Thyroid gland (tissue), 4 donors: ENCODE results near the gene PHYH. TPM values are rescaled to one million over a fixed set of nuclear protein-coding genes. Genes with fewer than 3 reads are reported as not detected.
"Not testable (repeated sequence)": the region's sequence is repeated elsewhere in the genome, so short reads cannot be mapped to it uniquely, and the experiment has no call there.

ENCODE experiments used
- DNase-seq, 2 donors: peaks; one replicate each; pipeline ENCODE4 v3.0.0-alpha.2; 2019
- H3K27ac ChIP-seq, 3 donors: fragments of 200-600 bp; sonication (generic); 1 replicate in 2 of 3; 2 replicates in 1 of 3; pipeline ENCODE4 v1.5.1; 2016 to 2019; ENCODE audit warnings: mild to moderate bottlenecking in 1 of 3, moderate library complexity in 1 of 3
- H3K27me3 ChIP-seq: fragments of 200-600 bp; sonication (generic); one replicate; pipeline ENCODE4 v1.5.1; 2019
- H3K36me3 ChIP-seq, 2 donors: fragments of 200-600 bp; sonication (generic); one replicate each; pipeline ENCODE4 v1.5.1; 2016 to 2019
- H3K4me1 ChIP-seq, 2 donors: fragments of 200-600 bp; sonication (generic); one replicate each; pipeline ENCODE4 v1.5.1; 2017 to 2019
- H3K4me3 ChIP-seq, 3 donors: fragments of 200-600 bp; sonication (generic); replicated peaks in 1 of 3; 1 replicate in 2 of 3; 2 replicates in 1 of 3; pipeline ENCODE4 v1.5.1; 2016; ENCODE audit warnings: mild to moderate bottlenecking in 1 of 3
- H3K9me3 ChIP-seq: fragments of 200-600 bp; sonication (generic); one replicate; pipeline ENCODE4 v1.5.1; 2017
- POLR2A ChIP-seq, 2 donors: fragments of 450-650 bp; IDR thresholded peaks; one replicate each; pipeline ENCODE4 v1.6.1; 2017; ENCODE audit warnings: antibody characterized with exemption in 2 of 2, mild to moderate bottlenecking in 2 of 2, moderate library complexity in 1 of 2
- WGBS, 2 donors: methylation state at CpG; one replicate each; pipeline ENCODE4 v1.1.5; 2017; 5-methylcytosine and 5-hydroxymethylcytosine counted together
- intact Hi-C: fragments of 100-400 bp; cut with DNase I; formaldehyde crosslinking; loops from one replicate; pipeline ENCODE4 v1.15.1; 2023
- total RNA-seq, 4 donors: library from RNA; depleted of rRNA; stranded (reverse); fragments of >200 nt; gene quantifications; one replicate each; pipeline ENCODE4 v1.2.3, GENCODE V29; 2016
- TF ChIP-seq, protein P1 (sequence below), 6 experiments: fragments of 200-600 bp in 3 of 6; fragments of 450-650 bp in 3 of 6; sonication (generic) in 3 of 6; IDR thresholded peaks; one replicate each; pipeline ENCODE4 v1.5.1; 2016 to 2019; ENCODE audit warnings: antibody characterized with exemption in 6 of 6, mild to moderate bottlenecking in 2 of 6, inconsistent platforms in 1 of 6, moderate library complexity in 1 of 6

PHYH gene
- total RNA-seq, 4 donors from 2014 or later: 48.5 to 86.8 (median 71.4) TPM

DNA sequence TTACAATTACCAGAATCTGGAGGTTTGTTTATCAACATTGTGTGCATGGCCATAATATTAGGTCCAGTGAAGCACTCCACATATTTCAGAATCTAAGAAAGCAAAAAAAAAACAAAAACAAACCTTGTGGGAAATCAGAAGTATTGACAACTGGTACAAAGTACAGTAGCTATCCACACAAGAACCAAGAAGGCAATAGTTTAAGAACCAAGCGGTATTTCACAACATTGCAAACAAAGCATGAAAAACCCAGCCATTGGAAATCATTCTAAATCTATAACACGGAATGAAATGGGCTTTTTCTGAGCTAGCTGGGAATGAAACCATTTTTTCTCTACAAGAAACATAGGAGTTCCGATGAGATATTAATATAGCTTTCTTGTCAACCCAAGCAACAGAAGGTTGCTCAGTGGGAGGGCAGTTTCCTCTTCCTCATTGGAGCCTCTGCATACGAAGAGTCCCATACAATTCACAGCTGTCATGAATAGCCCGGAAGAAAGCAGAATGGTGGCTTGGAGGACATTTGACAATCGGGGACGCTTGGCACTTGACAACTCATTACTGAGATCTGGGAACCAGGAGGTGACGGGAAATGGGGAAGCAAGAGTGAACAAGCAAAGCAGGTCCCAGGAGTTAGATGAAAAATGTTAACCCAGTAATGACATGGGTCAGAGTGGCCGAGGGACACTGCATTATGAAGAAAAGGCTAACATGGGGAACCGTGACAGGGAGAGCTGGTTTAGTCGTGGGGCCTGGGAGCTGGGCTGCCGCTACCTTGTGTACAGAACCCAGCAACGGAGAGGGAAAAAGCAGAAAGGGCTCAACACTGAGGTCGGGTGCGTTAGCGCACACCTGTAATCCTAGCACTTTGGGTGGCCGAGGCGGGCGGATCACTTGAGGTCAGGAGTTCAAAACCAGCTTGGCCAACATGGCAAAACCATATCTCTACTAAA is 7.8 kb downstream of the PHYH start:
- intact Hi-C loops: no loop called here
- peaks cover 15 to 34% of the 10 kb centered on the region in 2 donors for H3K36me3 ChIP-seq

DNA sequence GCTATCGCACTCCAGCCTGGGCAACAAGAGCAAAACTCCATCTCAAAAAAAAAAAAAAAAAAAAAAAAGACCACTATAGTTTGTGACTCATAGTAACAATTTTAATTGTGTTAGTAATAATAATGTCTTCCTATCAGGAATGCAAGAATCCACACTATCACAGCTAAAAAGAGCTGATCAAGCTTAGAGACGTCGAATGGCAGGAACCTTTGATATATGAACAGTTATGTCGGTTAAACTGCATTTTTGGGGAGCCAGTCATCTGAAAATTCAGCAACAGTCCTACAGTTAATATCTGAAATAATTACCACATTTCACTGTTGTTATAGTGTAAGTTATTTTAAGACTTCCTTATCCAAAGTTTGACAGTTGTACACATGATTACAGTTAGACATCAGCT is 8.8 kb downstream of the PHYH start:
- 92 to 98% methylated on average over 4 of the region's 4 CpGs for WGBS, 2 donors
- H3K9me3 ChIP-seq: no peaks in the 10 kb centered on the region
- H3K4me1 ChIP-seq: no peaks in the 10 kb centered on the region
- no peak overlapping the region for H3K27ac ChIP-seq
- H3K27me3 ChIP-seq: no peaks in the 10 kb centered on the region
- H3K36me3 ChIP-seq: peaks cover 19 to 34% of the 10 kb centered on the region in 2 donors
- no peak for DNase-seq
- no peak for TF ChIP-seq POLR2A (IDR thresholded peaks at IDR 0.05)
- TF ChIP-seq, protein P1, sequence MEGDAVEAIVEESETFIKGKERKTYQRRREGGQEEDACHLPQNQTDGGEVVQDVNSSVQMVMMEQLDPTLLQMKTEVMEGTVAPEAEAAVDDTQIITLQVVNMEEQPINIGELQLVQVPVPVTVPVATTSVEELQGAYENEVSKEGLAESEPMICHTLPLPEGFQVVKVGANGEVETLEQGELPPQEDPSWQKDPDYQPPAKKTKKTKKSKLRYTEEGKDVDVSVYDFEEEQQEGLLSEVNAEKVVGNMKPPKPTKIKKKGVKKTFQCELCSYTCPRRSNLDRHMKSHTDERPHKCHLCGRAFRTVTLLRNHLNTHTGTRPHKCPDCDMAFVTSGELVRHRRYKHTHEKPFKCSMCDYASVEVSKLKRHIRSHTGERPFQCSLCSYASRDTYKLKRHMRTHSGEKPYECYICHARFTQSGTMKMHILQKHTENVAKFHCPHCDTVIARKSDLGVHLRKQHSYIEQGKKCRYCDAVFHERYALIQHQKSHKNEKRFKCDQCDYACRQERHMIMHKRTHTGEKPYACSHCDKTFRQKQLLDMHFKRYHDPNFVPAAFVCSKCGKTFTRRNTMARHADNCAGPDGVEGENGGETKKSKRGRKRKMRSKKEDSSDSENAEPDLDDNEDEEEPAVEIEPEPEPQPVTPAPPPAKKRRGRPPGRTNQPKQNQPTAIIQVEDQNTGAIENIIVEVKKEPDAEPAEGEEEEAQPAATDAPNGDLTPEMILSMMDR (IDR thresholded peaks at IDR 0.05): no peak
- intact Hi-C loops: no loop called here
- H3K4me3 ChIP-seq: no peak overlapping the region

More for the DNA sequence above, 7.8 kb downstream of the PHYH start:
- 93 to 95% methylated on average over 19 of the region's 19 CpGs for WGBS, 2 donors
- Histone ChIP-seq H3K27me3 (no peaks in the 10 kb centered on the region), H3K4me1 (peaks cover 0 to under 1% of the 10 kb centered on the region in 2 donors), H3K4me3 (no peak overlapping the region), H3K27ac (no peak overlapping the region), H3K9me3 (no peaks in the 10 kb centered on the region)
- TF ChIP-seq POLR2A (IDR thresholded peaks at IDR 0.05): no peak
- DNase-seq: no peak

DNA sequence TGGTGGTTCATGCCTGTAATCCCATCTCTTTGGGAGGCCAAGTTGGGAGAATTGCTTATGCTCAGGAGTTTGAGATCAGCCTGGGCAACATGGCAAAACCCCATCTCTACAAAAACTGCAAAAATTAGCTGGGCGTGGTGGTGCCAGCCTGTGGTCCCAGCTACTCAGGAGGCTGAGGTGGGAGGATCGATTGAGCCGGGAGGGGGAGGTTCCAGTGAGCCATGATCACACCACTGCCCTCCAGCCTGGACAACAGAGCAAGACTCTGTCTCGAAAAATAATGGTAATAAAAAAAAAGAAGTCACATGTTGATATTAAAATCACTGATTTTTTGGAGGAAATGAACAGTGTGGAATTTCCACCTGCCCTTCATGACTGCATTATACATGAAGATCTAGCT is 15.8 kb downstream of the PHYH start:
- intact Hi-C loops: no loop called here
- Histone ChIP-seq H3K27me3 (no peaks in the 10 kb centered on the region), H3K9me3 (no peaks in the 10 kb centered on the region), H3K36me3 (peaks cover 33 to 34% of the 10 kb centered on the region in 2 donors), H3K27ac (no peak overlapping the region), H3K4me1 (no peaks in the 10 kb centered on the region), H3K4me3 (no peak overlapping the region)
- DNase-seq: no peak
- 88 to 93% methylated on average over 4 of the region's 4 CpGs for WGBS, 2 donors
- no peak for TF ChIP-seq POLR2A (IDR thresholded peaks at IDR 0.05)
- TF ChIP-seq, protein P1 (IDR thresholded peaks at IDR 0.05): no peak

DNA sequence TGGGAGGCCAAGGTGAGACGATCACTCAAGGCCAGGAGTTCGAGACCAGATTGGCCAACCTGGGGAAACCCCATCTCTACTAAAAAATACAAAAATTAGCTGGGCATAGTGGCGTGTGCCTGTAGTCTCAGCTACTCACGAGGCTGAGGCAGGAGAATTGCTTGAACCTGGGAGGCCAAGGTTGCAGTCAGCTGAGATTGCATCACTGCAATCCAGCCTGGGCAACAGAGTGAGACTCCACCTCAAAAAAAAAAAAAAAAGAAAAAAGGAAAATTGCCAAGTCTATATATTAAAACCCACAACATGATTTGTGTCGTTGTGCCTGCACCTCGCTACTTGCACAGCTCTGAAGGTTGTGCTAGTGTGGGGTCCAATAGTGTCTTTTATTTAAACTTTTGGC is 17.5 kb downstream of the PHYH start:
- H3K4me3 ChIP-seq, DNase-seq, intact Hi-C loops, H3K4me1 ChIP-seq, H3K27me3 ChIP-seq, H3K27ac ChIP-seq, H3K9me3 ChIP-seq: not testable (repeated sequence)
- H3K36me3 ChIP-seq: peaks cover 24 to 41% of the 10 kb centered on the region in 2 donors
- 95 to 96% methylated on average over 6 of the region's 6 CpGs for WGBS, 2 donors

DNA sequence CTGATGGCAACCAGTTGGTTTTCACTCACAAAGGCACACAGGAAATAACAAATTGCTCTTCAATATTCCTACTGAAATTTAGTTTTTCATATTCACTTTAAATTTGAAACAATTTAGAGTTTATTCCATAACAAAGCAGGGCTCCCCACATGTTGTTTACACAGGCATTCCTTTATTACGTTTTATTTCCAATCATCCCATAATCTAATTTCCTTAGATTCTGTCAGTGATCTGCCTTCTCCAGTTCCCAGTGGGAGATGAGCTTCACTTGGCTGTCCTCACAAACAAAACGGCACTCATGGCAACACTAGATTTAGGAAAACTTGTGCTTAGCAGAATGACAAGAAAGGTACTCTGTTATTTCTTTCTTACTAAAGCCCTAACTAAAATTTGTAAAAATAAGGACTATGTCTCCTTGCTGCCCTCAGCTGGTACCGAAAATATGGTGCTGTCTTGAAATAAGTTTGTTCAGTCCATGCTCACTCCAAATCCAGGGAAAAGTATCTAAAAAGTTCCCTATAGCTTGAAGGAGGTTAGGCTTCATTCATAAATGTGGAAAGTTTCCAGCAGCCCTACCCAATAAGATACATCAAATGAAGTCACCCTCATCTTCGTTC is 23.0 kb downstream of the PHYH start:
- H3K27ac ChIP-seq: peak overlapping the region in 1 of 3 donors; percentile 48
- peaks cover 9 to 17% of the 10 kb centered on the region in 2 donors for H3K4me1 ChIP-seq
- H3K36me3 ChIP-seq: peaks cover 13 to 31% of the 10 kb centered on the region in 2 donors
- H3K9me3 ChIP-seq: no peaks in the 10 kb centered on the region
- WGBS, 2 donors: 72 to 76% methylated on average over 4 of the region's 4 CpGs
- no peak overlapping the region for H3K4me3 ChIP-seq
- TF ChIP-seq POLR2A (IDR thresholded peaks at IDR 0.05): no peak
- TF ChIP-seq, protein P1 (IDR thresholded peaks at IDR 0.05): peak in 1 of 6 experiments; percentile 22
- H3K27me3 ChIP-seq: no peaks in the 10 kb centered on the region
- intact Hi-C loops: no loop called here
- no peak for DNase-seq

DNA sequence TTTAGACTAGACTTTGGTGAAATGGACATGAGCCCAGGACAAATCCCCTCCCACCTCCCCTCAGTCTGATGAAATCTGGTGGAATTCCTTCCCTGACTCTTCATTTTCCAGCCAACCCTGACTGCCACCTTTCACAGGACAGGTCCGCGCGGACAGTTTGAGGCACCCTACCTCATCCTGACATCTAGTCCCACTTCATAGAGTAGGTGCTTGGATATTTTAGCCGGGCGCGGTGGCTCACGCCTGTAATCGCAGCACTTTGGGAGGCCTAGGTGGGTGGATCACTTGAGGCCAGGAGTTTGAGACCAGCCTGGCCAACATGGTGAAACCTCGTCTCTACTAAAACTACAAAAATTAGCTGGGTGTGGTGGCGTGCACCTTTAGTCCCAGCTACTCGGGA is 23.7 kb downstream of the PHYH start:
- H3K4me3 ChIP-seq, H3K27me3 ChIP-seq, H3K9me3 ChIP-seq, intact Hi-C loops: not testable (repeated sequence)
- peaks cover 13 to 29% of the 10 kb centered on the region in 2 donors for H3K36me3 ChIP-seq
- H3K27ac ChIP-seq: peak overlapping the region in 1 of 3 donors; percentile 48
- 76 to 81% methylated on average over 11 of the region's 11 CpGs for WGBS, 2 donors
- peaks cover 10 to 21% of the 10 kb centered on the region in 2 donors for H3K4me1 ChIP-seq
- peak; percentile 67 to 72 for DNase-seq
